Measurements from ENCODE around the gene WSB2. TPM values are rescaled to one million over a fixed set of nuclear protein-coding genes. Genes with fewer than 3 reads are reported as not detected.

WSB2 gene
- total and polyA plus RNA-seq, 2 of the 8 experiments (the other 6 are each of a cell fraction or from before 2014, with no cell fraction given), result 47.5 to 58.2 TPM

DNA sequence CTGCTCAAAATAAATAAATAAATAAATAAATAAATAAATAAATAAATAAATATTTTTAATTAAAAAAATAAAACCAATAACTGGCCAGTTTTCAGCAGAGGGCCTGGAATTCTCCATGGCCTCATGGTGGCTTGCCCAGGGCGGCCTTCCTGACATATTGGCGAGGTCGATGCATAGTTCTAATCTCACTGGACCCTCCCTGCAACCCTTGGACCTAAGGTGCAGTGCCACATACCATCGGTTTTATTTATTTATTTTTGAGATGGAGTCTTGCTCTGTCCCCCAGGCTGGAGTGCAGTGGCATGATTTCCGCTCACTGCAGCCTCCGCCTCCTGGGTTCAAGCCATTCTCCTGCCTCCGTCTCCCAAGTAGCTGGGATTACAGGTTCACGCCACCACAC is 46.7 kb upstream of the WSB2 start (continued):
- TF ChIP-seq, protein P1, sequence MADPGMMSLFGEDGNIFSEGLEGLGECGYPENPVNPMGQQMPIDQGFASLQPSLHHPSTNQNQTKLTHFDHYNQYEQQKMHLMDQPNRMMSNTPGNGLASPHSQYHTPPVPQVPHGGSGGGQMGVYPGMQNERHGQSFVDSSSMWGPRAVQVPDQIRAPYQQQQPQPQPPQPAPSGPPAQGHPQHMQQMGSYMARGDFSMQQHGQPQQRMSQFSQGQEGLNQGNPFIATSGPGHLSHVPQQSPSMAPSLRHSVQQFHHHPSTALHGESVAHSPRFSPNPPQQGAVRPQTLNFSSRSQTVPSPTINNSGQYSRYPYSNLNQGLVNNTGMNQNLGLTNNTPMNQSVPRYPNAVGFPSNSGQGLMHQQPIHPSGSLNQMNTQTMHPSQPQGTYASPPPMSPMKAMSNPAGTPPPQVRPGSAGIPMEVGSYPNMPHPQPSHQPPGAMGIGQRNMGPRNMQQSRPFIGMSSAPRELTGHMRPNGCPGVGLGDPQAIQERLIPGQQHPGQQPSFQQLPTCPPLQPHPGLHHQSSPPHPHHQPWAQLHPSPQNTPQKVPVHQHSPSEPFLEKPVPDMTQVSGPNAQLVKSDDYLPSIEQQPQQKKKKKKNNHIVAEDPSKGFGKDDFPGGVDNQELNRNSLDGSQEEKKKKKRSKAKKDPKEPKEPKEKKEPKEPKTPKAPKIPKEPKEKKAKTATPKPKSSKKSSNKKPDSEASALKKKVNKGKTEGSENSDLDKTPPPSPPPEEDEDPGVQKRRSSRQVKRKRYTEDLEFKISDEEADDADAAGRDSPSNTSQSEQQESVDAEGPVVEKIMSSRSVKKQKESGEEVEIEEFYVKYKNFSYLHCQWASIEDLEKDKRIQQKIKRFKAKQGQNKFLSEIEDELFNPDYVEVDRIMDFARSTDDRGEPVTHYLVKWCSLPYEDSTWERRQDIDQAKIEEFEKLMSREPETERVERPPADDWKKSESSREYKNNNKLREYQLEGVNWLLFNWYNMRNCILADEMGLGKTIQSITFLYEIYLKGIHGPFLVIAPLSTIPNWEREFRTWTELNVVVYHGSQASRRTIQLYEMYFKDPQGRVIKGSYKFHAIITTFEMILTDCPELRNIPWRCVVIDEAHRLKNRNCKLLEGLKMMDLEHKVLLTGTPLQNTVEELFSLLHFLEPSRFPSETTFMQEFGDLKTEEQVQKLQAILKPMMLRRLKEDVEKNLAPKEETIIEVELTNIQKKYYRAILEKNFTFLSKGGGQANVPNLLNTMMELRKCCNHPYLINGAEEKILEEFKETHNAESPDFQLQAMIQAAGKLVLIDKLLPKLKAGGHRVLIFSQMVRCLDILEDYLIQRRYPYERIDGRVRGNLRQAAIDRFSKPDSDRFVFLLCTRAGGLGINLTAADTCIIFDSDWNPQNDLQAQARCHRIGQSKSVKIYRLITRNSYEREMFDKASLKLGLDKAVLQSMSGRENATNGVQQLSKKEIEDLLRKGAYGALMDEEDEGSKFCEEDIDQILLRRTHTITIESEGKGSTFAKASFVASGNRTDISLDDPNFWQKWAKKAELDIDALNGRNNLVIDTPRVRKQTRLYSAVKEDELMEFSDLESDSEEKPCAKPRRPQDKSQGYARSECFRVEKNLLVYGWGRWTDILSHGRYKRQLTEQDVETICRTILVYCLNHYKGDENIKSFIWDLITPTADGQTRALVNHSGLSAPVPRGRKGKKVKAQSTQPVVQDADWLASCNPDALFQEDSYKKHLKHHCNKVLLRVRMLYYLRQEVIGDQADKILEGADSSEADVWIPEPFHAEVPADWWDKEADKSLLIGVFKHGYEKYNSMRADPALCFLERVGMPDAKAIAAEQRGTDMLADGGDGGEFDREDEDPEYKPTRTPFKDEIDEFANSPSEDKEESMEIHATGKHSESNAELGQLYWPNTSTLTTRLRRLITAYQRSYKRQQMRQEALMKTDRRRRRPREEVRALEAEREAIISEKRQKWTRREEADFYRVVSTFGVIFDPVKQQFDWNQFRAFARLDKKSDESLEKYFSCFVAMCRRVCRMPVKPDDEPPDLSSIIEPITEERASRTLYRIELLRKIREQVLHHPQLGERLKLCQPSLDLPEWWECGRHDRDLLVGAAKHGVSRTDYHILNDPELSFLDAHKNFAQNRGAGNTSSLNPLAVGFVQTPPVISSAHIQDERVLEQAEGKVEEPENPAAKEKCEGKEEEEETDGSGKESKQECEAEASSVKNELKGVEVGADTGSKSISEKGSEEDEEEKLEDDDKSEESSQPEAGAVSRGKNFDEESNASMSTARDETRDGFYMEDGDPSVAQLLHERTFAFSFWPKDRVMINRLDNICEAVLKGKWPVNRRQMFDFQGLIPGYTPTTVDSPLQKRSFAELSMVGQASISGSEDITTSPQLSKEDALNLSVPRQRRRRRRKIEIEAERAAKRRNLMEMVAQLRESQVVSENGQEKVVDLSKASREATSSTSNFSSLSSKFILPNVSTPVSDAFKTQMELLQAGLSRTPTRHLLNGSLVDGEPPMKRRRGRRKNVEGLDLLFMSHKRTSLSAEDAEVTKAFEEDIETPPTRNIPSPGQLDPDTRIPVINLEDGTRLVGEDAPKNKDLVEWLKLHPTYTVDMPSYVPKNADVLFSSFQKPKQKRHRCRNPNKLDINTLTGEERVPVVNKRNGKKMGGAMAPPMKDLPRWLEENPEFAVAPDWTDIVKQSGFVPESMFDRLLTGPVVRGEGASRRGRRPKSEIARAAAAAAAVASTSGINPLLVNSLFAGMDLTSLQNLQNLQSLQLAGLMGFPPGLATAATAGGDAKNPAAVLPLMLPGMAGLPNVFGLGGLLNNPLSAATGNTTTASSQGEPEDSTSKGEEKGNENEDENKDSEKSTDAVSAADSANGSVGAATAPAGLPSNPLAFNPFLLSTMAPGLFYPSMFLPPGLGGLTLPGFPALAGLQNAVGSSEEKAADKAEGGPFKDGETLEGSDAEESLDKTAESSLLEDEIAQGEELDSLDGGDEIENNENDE (IDR thresholded peaks at IDR 0.05; ENCODE audit: insufficient replicate concordance, low read length), result no peak
- TF ChIP-seq SIX5 (IDR thresholded peaks at IDR 0.05; ENCODE audit: low read depth, low read length) (no peak), TAF7 (optimal IDR thresholded peaks at IDR 0.05; ENCODE audit: borderline replicate concordance, low read depth, low read length) (no peak), RBBP5 (IDR thresholded peaks at IDR 0.05; ENCODE audit: borderline replicate concordance, low read depth, low read length) (no peak), SP1 (IDR thresholded peaks at IDR 0.05; ENCODE audit: low read depth, low read length) (no peak), SIRT6 (IDR thresholded peaks at IDR 0.05; ENCODE audit: low read length) (no peak), EGR1 (IDR thresholded peaks at IDR 0.05; ENCODE audit: borderline replicate concordance, low read depth, low read length) (no peak), CHD1 (IDR thresholded peaks at IDR 0.05; ENCODE audit: low read depth, low read length) (no peak), NRF1 (IDR thresholded peaks at IDR 0.05; ENCODE audit: low read depth, low read length) (no peak)
- TF ChIP-seq, protein P2, sequence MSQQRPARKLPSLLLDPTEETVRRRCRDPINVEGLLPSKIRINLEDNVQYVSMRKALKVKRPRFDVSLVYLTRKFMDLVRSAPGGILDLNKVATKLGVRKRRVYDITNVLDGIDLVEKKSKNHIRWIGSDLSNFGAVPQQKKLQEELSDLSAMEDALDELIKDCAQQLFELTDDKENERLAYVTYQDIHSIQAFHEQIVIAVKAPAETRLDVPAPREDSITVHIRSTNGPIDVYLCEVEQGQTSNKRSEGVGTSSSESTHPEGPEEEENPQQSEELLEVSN (IDR thresholded peaks at IDR 0.05), result no peak
- TF ChIP-seq, protein P3, sequence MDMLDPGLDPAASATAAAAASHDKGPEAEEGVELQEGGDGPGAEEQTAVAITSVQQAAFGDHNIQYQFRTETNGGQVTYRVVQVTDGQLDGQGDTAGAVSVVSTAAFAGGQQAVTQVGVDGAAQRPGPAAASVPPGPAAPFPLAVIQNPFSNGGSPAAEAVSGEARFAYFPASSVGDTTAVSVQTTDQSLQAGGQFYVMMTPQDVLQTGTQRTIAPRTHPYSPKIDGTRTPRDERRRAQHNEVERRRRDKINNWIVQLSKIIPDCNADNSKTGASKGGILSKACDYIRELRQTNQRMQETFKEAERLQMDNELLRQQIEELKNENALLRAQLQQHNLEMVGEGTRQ (IDR thresholded peaks at IDR 0.05; ENCODE audit: low read length), result no peak
